Left ventricle myocardium superior (tissue), 1 donor: ENCODE data around the gene RBM23. TPM values are rescaled to one million over a fixed set of nuclear protein-coding genes. Genes with fewer than 3 reads are reported as not detected.
A peak's percentile ranks its signal among the peaks of the same experiment; 100 is the strongest.

Source experiments
- ATAC-seq: fragments of 200-7000 bp; cut with Tn5 transposase; one replicate; pipeline ENCODE4 v1.9.1; 2020; ENCODE audit warnings: mild to moderate bottlenecking, moderate library complexity
- DNase-seq: peaks from one replicate; pipeline ENCODE4 v3.0.0-alpha.2; 2020
- intact Hi-C: fragments of 100-400 bp; cut with micrococcal nuclease; formaldehyde crosslinking; loops from one replicate; pipeline ENCODE4 v1.11.0; 2022
- total RNA-seq: library from RNA; stranded (reverse); fragmentation: NEBNext Ultra II Directional; extraction: Animal tissue kit (Norgen Biotek cat#: 25700); gene quantifications from one replicate; pipeline ENCODE4 v1.2.1, GENCODE V29; 2021
- donor health status: DM: no; HTN: yes; CAD: no; lungs with severe emphysema.

The RBM23 gene
- total RNA-seq, 1 donor from 2014 or later, result 52.5 TPM

- intact Hi-C loops, result no loop called here
- ATAC-seq (peak; percentile 57), DNase-seq (peak; percentile 76)
Observed at GRCh38 chr14:22848351-22849164, 70.4 kb downstream of the RBM23 start.

- no peak for ATAC-seq
- intact Hi-C loops, result no loop called here
- DNase-seq, result no peak
Observed at GRCh38 chr14:22847661-22848341, 71.1 kb downstream of the RBM23 start.

- DNase-seq (no peak), ATAC-seq (no peak)
- intact Hi-C loops, result no loop called here
Observed at GRCh38 chr14:22846811-22847307, 72.1 kb downstream of the RBM23 start.

DNA sequence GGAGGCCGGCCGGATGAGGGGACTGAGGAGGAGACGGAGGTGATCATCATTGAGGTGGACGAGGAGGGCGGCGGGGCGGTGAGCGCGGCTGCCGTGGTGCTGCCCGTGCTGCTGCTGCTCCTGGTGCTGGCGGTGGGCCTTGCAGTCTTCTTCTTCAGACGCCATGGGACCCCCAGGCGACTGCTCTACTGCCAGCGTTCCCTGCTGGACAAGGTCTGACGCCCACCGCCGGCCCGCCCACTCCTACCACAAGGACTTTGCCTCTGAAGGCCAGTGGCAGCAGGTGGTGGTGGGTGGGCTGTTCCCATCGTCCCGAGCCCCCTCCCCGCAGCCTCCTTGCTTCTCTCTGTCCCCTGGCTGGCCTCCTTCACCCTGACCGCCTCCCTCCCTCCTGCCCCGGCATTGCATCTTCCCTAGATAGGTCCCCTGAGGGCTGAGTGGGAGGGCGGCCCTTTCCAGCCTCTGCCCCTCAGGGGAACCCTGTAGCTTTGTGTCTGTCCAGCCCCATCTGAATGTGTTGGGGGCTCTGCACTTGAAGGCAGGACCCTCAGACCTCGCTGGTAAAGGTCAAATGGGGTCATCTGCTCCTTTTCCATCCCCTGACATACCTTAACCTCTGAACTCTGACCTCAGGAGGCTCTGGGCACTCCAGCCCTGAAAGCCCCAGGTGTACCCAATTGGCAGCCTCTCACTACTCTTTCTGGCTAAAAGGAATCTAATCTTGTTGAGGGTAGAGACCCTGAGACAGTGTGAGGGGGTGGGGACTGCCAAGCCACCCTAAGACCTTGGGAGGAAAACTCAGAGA is 72.9 kb downstream of the RBM23 start:
- intact Hi-C loops, result no loop called here
- ATAC-seq, result no peak
- no peak for DNase-seq

GRCh38 chr14:22845103-22845394 is 73.9 kb downstream of the RBM23 start:
- intact Hi-C loops, result no loop called here
- ATAC-seq, result no peak
- no peak for DNase-seq

DNA sequence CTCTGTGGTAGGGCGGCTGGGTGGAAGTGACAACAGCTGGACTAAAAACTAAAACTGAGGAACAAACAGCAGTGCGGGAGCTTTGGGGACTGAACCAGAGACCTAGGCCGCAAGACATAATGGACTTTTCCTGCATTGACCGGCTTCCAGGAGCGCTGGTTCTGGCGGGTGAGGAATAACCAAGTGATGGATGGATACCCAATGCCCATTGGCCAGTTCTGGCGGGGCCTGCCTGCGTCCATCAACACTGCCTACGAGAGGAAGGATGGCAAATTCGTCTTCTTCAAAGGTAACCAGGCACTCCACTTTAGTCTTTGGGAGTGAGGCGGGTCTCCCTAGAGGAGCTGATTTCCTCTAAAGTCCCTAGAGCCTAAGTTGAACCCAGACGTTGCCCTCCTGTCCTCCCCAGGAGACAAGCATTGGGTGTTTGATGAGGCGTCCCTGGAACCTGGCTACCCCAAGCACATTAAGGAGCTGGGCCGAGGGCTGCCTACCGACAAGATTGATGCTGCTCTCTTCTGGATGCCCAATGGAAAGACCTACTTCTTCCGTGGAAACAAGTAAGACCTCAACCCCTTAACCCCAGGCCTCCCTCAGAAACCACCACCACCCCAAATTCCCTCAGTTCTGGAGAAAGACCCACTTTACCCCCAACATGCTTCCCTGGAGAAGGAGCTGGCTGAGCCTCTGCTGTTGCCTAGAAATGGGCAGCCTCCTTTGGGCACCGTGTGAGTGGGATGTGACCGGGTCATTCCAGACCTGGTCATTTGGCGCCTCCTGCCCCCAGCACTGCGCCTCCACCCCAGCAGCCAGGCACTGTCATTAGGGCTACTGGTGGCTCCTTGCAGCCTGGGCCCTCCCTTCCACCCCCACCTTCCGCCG is 74.5 kb downstream of the RBM23 start:
- ATAC-seq (no peak), DNase-seq (no peak)
- intact Hi-C loops, result no loop called here

Other genes starting within 250 kb of the RBM23 start
- gene OXA1L, start 152.5 kb downstream of the RBM23 start, total RNA-seq, result 184 TPM
- 4.7 TPM for gene SLC7A7, start 103.7 kb downstream of the RBM23 start, total RNA-seq
- gene MRPL52, start 89.3 kb downstream of the RBM23 start, total RNA-seq, result 113 TPM
- gene MMP14, start 82.6 kb downstream of the RBM23 start, total RNA-seq, result 19.9 TPM
- 61.9 TPM for gene LRP10, start 47.4 kb downstream of the RBM23 start, total RNA-seq
- gene REM2, start 35.9 kb downstream of the RBM23 start, total RNA-seq, result not detected
- gene PRMT5, start 10.2 kb upstream of the RBM23 start, total RNA-seq, result 56.6 TPM
- gene HAUS4, start 37.9 kb upstream of the RBM23 start, total RNA-seq, result 19.4 TPM
- gene AJUBA, start 63.4 kb upstream of the RBM23 start, total RNA-seq, result 12.4 TPM
- 6.2 TPM for gene C14orf93, start 91.0 kb upstream of the RBM23 start, total RNA-seq
- gene PSMB5, start 115.8 kb upstream of the RBM23 start, total RNA-seq, result 111 TPM
- gene PSMB11, start 123.1 kb upstream of the RBM23 start, total RNA-seq, result not detected
- gene CDH24, start 138.4 kb upstream of the RBM23 start, total RNA-seq, result 2.0 TPM
- gene ACIN1, start 176.0 kb upstream of the RBM23 start, total RNA-seq, result 78.4 TPM
- 23.6 TPM for gene C14orf119, start 176.4 kb upstream of the RBM23 start, total RNA-seq
- not detected for gene CIROP, start 185.8 kb upstream of the RBM23 start, total RNA-seq
- not detected for gene CEBPE, start 200.1 kb upstream of the RBM23 start, total RNA-seq